HepG2 (cell line): Measurements from ENCODE around the gene MAGI1.

ENCODE experiments used
- CTCF ChIP-seq: sonication (generic); formaldehyde crosslinking; IDR thresholded peaks from 2 replicates; pipeline ENCODE4 v1.5.0; 2020; ENCODE audit warnings: mild to moderate bottlenecking, missing genetic modification reagents, moderate library complexity
- GABPA ChIP-seq, 2 experiments: IDR thresholded peaks; 2 replicates each; pipeline ENCODE4 v1.6.1; 2011 to 2016; ENCODE audit warnings: low read depth in 2 of 2, low read length in 1 of 2, missing biosample characterization in 1 of 2, missing genetic modification characterization in 1 of 2
- MAZ ChIP-seq, 2 experiments: sonication (generic) in 1 of 2; formaldehyde crosslinking in 1 of 2; IDR thresholded peaks; 2 replicates each; pipeline versions ENCODE4 v1.5.0 to v1.6.1; 2012 to 2020; ENCODE audit warnings: low read depth in 2 of 2, mild to moderate bottlenecking in 2 of 2, borderline replicate concordance in 1 of 2, improper control_type of control experiment in 1 of 2, low read length in 1 of 2, missing genetic modification reagents in 1 of 2, moderate library complexity in 1 of 2
- NR2C2 ChIP-seq: sonication (generic); formaldehyde crosslinking; IDR thresholded peaks from 2 replicates; pipeline ENCODE4 v1.4.0; 2020; ENCODE audit warnings: missing genetic modification reagents, mild to moderate bottlenecking, moderate library complexity, borderline replicate concordance
- POLR2AphosphoS2 ChIP-seq: IDR thresholded peaks from 2 replicates; pipeline ENCODE4 v1.6.1; 2011; ENCODE audit warnings: low read depth, low read length, improper control_type of control experiment
- SP1 ChIP-seq, 2 experiments: fragments of 450-650 bp in 1 of 2; sonication (generic) in 1 of 2; formaldehyde crosslinking in 1 of 2; IDR thresholded peaks; 2 replicates each; pipeline versions ENCODE4 v1.4.0 to v1.6.1; 2016 to 2020; ENCODE audit warnings: missing genetic modification reagents in 1 of 2
- STAG1 ChIP-seq: sonication (generic); formaldehyde crosslinking; IDR thresholded peaks from 2 replicates; pipeline ENCODE4 v1.4.0; 2020; ENCODE audit warnings: missing genetic modification reagents
- TCF12 ChIP-seq, 2 experiments: fragments of 450-650 bp in 1 of 2; sonication (generic) in 1 of 2; formaldehyde crosslinking in 1 of 2; IDR thresholded peaks; 2 replicates each; pipeline versions ENCODE4 v1.6.1 to v1.8.0; 2017 to 2022; ENCODE audit warnings: antibody characterized with exemption in 1 of 2, mild to moderate bottlenecking in 1 of 2, missing genetic modification reagents in 1 of 2, moderate library complexity in 1 of 2
- ZBTB20 ChIP-seq: sonication (generic); formaldehyde crosslinking; IDR thresholded peaks from 2 replicates; pipeline ENCODE4 v1.8.1; 2023; ENCODE audit warnings: missing genetic modification reagents, low read depth, mild to moderate bottlenecking, borderline replicate concordance
- ZNF496 ChIP-seq: sonication (generic); formaldehyde crosslinking; IDR thresholded peaks from 2 replicates; pipeline ENCODE4 v1.8.1; 2023; ENCODE audit warnings: mild to moderate bottlenecking, moderate library complexity, missing genetic modification reagents; ENCODE audit not compliant: insufficient replicate concordance

DNA sequence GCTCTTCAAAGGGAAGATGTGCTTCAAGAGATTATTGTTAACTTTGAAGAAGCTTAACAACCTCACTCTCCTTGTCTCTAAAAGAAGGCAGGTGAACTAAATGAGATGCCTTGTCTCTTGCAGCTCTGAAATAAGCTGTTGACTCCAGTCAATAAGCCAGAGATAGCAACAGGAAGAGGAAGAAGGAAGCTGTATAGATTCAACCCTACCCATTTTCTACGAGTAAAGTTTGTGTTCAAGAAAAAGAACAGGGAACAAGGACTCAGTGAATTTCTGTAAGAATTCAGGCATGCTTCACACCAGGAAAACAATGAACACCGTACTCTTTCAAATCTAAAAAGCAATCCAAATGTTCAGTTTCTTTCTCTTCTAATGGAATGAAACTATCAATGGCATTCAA lies 503.5 kb downstream of the MAGI1 start:
- TF ChIP-seq CTCF (CRISPR knock-in tag) (no peak), POLR2AphosphoS2 (no peak), NR2C2 (no peak), ZBTB20 (CRISPR knock-in tag) (no peak), ZNF496 (CRISPR knock-in tag) (no peak), GABPA (IDR thresholded peaks at IDR 0.05; ENCODE audit: low read depth, low read length) (no peak), GABPA (CRISPR knock-in tag; IDR thresholded peaks at IDR 0.05; ENCODE audit: low read depth) (no peak), SP1 (IDR thresholded peaks at IDR 0.05) (no peak), SP1 (CRISPR knock-in tag; IDR thresholded peaks at IDR 0.05) (no peak), TCF12 (IDR thresholded peaks at IDR 0.05) (no peak), TCF12 (CRISPR knock-in tag; IDR thresholded peaks at IDR 0.05) (no peak), MAZ (IDR thresholded peaks at IDR 0.05; ENCODE audit: borderline replicate concordance, low read depth, low read length) (no peak), MAZ (CRISPR knock-in tag; IDR thresholded peaks at IDR 0.05; ENCODE audit: low read depth) (no peak), STAG1 (CRISPR knock-in tag) (no peak)
